Posterior vena cava (tissue), 2 donors: ENCODE measurements around the gene ZNF519. TPM values are rescaled to one million over a fixed set of nuclear protein-coding genes. Genes with fewer than 3 reads are reported as not detected.

Experiments
- DNase-seq: peaks from one replicate; pipeline ENCODE4 v3.0.0-alpha.2; 2020; ENCODE audit warnings: low spot score
- intact Hi-C, 2 donors: fragments of 100-400 bp; cut with DNase I; formaldehyde crosslinking; loops; one replicate each; pipeline versions ENCODE4 v1.14.1 to v1.14.2; 2022 to 2023
- total RNA-seq, 2 donors: library from RNA; stranded (reverse); fragmentation: NEBNext Ultra II Directional; extraction: Animal tissue kit (Norgen Biotek cat#: 25700); gene quantifications; one replicate each; pipeline ENCODE4 v1.2.1, GENCODE V29; 2021
- donor health status: DM: yes; HTN: yes; CAD: no.
- donor health status: DM: yes; HTN: yes; CAD: no.

Gene ZNF519
- total RNA-seq, 2 donors from 2014 or later = 5.8 to 10.2 TPM

DNA sequence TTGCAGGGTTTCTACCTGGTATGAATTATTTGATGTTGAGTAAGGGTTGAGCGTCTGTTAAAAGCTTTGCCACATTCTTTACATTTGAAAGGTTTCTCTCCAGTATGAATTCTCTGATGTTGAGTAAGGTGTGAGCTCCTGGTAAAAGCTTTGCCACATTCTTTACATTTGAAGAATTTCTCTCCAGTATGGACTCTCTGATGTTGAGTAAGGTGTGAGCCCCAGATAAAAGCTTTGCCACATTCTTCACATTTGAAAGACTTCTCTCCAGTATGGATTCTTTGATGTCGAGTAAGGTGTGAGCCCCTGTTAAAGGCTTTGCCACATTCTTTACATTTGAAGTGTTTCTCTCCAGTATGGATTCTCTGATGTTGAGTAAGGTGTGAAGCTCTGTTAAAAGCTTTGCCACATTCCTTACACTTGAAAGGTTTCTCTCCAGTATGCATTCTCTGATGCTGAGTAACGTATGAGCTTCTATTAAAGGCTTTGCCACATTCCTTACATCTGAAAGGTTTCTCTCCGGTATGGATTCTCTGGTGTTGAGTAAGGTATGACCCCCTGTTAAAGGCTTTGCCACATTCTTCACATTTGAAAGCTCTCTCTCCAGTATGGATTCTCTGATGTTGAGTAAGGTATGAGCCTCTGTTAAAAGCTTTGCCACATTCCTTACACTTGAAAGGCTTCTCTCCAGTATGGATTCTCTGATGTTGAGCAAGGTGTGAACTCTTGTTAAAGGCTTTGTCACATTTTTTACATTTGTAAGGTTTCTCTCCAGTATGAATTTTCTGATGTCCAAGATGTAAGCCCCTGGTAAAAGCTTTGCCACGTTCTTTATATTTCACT lies 27.1 kb downstream of the ZNF519 start:
- intact Hi-C loops = loop anchor here in 1 of 2 donors (5.0 kb wide), 1 partner anchor 483 kb away; no protein-coding TSS in a partner anchor
- DNase-seq = no peak

DNA sequence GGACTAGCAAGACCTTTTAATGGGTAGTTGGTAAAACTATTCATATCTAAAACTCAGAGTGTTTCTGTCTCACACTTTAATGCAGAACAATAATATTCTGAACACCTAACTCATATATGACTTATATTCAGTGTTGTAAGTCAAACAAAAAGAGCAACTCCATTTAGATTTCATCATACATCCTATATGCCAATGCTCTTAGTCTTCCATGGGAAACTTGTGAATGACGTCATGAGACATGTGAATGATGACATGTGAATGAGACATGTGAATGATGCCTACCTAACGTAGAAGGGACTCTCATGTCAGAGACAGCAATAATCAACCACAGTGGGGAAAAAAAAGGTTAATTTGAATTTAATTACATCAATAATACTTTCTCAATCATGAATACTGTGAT lies 28.0 kb downstream of the ZNF519 start:
- intact Hi-C loops = loop anchor here in 1 of 2 donors (5.0 kb wide), 1 partner anchor 482 kb away; no protein-coding TSS in a partner anchor
- DNase-seq = no peak

DNA sequence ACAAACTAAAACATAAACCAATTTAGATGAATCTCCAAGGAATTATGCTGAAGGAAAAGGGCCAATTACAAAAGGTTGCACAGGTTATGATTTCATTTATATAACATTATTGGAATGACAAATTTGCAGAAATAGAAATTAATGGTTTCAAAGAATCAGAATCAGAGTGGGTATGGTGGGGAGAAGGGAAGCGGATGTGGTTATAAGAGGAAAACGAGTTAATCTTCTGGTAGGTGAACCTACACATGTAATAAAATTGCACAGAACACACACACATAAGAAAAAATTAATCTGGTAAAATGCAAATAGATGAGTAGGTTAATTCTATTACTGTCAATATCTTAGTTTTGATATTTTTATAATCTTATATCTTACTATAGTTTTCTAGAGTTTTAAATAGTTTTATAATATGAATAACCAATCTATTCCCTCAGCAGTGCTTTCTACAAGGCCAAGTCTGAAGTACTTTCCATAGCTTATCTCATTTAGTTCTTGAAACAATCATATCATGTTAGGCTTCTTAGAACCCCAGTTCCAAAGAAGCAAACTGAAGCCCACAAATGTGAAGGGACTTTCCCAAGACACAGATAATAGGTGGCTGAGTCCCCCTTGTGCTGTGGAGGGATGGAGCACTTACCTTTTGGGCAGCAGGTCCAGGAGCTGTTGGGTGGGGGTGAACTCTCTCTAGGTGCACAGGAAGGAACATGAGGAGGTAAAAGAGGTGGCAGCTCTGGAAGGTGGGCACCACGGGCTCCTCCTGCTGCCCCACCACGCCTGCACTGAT lies 31.5 kb downstream of the ZNF519 start:
- no peak for DNase-seq
- intact Hi-C loops = loop anchor here in 1 of 2 donors (5.0 kb wide), 1 partner anchor 478 kb away; no protein-coding TSS in a partner anchor

DNA sequence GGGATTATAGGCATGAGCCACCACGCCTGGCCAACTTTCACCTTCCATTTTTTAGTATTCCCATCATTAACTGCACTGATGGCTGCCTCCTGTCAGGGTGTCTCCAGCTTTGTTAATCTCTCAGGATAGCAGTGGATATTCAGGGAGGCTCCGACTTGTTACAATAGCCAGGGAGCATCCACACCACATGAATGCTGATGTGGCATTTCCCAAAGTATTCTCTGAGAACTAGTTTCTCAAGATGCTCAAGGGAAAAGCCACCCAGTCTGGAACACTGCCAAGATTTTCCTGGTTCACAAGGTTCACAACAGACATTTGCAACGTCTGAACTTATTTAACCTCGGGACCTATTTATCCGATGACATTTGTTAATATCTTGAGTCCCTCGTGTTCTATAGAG lies 33.8 kb downstream of the ZNF519 start:
- DNase-seq = no peak
- intact Hi-C loops = loop anchor here in 1 of 2 donors (10.0 kb wide), 1 partner anchor 274 kb away; the partner anchor contains the start of gene MC5R

DNA sequence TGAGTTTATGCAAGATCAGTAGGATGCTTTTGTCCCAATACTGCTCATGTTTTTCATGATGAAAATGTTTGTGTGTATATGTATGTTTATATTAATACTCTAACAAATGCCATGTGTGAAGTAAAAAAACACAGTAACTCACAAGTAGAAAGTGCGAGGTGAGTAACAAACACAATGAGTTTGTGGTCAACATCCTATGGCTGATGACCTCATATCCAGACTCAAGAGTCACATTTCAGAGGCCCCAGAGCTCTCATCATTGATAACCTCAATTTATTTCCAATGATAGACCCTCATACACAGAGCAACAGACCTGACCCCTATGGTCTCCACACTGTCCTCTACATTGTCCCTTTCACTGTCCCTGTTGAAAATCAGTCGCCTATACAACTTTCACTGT lies 34.5 kb downstream of the ZNF519 start:
- intact Hi-C loops = loop anchor here in 1 of 2 donors (10.0 kb wide), 1 partner anchor 273 kb away; the partner anchor contains the start of gene MC5R
- no peak for DNase-seq

DNA sequence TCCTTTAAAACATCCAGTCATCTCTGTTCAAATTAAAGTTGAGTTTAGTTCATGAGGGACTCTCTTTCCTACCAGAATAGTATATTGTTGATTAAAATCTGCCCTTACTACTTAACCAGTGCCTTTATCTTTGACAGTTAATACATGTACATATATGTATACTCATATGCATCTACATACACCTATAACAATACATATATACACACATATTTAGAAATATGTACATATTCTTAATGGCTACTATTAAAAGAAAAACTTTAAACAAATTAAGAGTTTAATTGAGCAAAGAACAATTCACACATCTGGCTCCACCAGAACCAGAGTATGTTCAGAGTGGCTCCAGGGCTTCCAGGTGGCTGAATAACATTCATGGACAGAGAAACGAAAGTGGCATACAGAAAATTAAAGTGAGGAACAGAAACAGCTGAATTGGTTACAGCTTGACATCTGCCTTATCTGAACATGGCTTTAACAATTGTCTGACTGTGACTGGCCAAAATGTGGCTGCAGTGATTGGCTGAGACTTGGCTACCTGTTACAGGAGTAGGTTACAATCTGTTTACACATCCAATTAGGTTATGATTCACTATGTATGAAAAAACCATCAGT lies 38.8 kb downstream of the ZNF519 start:
- intact Hi-C loops = loop anchor here in 1 of 2 donors (10.0 kb wide), 1 partner anchor 269 kb away; the partner anchor contains the start of gene MC5R

DNA sequence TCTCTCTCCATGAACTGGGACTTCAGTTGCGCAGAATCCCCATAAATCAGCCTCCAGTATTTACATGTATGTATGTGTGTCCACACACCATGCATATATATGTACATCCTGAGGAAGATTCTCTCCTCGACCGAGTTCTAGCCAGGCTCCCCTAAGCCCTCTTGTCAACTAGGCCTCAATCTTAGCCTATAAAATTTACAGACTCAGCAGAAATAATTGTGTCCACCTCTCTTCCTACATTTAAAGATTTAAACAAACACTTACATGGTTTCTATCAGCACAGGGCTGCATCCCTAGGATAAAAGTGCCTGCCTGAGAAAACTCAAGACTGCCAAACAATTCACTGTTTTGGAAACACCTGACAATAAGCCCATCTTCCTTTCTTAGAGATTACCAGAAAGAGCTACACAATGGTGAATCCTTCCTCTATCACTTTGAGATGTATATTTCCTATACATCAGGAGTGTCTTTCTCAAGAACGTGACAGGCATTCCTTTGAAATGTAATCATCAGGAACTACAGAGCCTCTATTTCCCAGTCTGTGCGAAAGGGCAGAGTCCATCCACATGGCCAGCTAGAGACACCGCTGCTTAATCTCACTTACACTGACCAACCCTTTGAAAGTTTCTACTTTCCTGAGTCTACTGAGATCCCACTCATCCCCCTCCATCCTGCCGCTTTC lies 39.5 kb downstream of the ZNF519 start:
- intact Hi-C loops = loop anchor here in 1 of 2 donors (10.0 kb wide), 1 partner anchor 268 kb away; the partner anchor contains the start of gene MC5R
- DNase-seq = no peak

More for the DNA sequence above, 38.8 kb downstream of the ZNF519 start:
- no peak for DNase-seq

DNA sequence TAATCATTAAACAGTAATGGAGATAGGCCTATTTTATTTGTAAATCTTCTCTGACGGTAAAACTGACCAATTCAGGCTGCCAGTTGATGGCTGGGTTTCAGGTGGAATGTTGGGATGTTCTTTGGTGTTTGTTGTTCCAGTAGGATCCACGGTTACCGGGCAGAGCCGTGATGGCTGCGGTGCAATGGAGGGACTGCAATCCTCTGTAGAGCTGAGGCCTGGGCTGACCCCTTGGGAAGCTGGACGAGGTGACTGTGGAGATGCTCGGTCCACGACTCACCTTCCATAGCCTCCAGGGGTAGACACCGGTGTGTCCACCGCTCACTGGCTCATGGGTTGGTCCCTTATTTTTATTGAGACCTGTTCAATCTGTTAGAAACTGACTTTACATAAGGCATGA lies 42.5 kb downstream of the ZNF519 start:
- intact Hi-C loops = loop anchor here in 1 of 2 donors (10.0 kb wide), 1 partner anchor 265 kb away; the partner anchor contains the start of gene MC5R
- DNase-seq = no peak

DNA sequence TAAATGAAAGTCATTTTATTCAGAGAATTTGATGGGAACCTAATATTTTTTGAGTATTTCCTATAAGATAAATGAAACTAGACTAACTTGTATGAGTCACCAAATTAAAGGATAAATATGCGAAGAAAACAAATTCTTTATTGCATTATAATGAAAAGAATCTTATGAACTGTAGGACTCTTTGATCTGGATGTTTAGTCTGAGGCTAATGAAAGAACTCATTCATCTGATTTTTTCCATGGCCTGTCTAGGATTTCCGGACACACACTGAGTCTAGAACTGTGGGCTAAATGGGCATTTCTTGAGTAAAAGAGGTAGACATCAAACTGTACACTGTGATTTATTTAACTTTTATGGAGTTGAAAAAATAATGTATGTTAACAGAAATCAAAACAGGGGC lies 43.0 kb downstream of the ZNF519 start:
- intact Hi-C loops = no loop called here
- no peak for DNase-seq

DNA sequence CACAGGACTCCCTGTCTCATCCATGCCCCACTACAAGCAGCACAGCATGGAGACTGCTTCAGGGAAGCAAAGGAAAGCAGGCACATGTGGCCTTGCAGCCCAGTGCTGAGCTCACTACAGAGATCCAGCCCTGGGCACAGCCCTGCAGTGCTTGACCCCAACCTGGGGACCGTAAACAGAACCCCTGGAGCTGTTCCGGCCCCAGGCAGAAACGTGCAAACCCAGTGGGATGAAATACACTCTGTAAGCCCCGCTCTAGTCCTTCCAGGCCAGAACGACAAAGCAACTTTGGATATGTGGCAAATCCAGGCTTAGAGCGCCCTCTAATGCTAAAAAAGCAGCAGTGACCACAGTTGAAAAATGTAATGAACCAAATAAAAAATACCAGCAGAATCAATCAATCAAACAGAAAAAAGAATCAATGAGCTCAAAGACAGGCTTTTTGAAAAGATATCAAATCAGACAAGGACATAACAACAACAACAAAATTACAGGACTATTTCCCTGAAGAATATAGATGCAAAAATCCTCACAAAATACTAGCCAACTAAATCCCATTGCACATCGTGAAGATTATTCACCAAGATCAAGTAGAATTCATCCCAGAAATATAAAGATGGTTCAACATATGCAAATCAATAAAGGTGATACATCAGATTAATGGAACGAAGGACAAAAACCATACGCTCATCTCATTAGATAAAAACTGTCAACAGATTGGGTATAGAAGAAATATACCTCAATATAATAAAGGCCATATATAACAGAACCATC lies 45.6 kb downstream of the ZNF519 start:
- intact Hi-C loops = no loop called here

DNA sequence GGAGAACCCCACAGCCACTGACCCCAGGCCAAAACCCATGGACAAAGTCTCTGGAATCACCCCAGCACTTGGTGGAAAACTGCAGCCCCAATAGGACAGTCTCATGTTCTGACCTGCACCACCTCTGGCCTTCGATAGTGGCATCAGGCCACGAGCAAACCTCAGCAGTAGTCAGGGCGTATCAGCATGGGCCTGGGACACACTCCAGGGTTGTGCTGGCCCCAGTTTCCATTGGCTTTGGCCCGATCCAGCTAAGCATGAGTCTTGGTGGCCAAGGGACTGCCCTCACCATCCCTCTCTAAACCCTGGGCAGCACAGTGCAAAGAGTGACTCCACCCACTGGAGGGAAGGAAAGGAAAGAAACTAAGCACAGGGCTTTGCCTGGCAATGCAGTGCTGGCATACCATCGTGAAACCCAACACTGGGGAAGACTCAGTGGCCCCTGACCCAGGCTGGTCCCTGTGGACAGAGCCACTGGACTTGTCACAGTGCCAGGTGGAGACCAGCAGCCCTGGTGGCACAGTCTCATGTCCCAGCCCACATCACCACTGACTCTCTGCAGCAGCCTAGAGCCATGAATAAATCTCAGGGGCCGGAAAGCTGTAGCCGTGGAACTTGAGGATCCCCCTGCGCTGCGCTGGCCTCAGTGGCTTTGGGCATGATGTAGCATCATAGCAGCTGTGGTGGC lies 46.3 kb downstream of the ZNF519 start:
- no peak for DNase-seq
- intact Hi-C loops = no loop called here

More for the DNA sequence above, 45.6 kb downstream of the ZNF519 start:
- DNase-seq = no peak

DNA sequence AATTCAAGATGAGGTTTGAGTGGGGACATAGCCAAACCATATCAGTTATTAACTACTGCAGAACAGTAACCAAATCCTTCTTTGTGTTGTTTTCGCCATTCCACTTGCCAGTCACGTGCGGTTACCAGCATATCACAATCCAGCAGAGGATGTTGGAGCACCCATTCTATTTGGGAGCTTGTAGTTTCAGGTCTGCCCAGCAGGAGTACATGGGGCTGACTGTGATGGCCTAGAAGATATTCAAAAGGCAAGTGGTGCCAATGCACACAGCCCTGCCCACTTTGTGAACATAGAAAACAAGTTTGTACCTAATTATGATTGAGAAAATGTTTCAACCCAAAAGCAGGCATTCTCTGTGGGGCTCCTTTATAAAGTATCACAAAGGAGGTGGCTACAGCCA lies 57.0 kb downstream of the ZNF519 start:
- intact Hi-C loops = no loop called here
- DNase-seq = no peak

DNA sequence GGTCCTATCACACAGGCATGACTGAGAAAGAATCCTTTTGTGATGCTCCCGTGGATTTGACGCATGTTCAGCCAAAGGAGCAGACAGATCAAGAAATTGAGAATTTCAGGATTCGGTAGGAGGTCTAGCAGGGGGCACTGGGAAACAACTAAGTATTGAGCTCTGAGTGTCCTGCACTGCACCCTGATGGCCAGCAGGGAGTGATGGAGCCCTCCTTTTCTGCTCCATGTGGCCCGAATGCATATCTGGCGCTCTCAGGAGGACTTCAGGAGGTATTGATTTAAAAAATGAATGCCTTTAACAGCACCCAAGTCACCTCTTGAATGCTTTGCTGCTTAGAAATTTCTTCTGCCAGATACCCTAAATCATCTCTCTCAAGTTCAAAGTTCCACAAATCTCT lies 58.0 kb downstream of the ZNF519 start:
- intact Hi-C loops = loop anchor here in 1 of 2 donors (5.0 kb wide), 1 partner anchor 1142 kb away; no protein-coding TSS in a partner anchor
- DNase-seq = no peak

DNA sequence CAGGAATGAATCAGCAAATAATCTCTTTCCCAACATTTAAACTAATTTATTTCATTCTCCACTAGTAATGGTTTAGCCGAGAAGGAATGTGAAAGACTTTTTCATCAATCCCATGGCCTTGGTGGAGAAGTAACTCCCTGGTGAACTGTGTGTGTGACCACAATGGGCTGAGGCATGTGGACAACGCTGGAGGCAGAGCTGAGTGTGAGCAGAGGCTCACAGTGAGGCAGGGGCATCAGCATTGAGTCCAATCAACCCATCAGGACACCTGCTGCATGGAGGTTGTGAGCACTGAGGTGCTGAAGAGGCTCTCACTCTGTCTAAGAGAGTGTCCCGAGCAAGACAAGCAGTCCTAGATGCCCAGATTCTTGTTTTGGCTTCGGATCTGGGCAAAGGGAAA lies 78.6 kb downstream of the ZNF519 start:
- intact Hi-C loops = no loop called here

More for the DNA sequence above, 78.6 kb downstream of the ZNF519 start:
- DNase-seq = no peak
